Central memory CD8-positive, alpha-beta T cell (primary cell): ENCODE results near the gene SIVA1.
A peak's percentile ranks its signal among the peaks of the same experiment; 100 is the strongest.

Experiments used
- ATAC-seq: fragments of 150-1000 bp; cut with Tn5 transposase; replicated peaks from 2 replicates; pipeline ENCODE4 v1.10.0; 2022; ENCODE audit warnings: mild to moderate bottlenecking, moderate FRiP score, moderate number of reproducible peaks; ENCODE audit not compliant: poor library complexity, severe bottlenecking; ENCODE audit errors: extremely low read depth
- DNase-seq, 2 donors: peaks; one replicate each; pipeline ENCODE4 v3.0.0; 2021; ENCODE audit warnings: low spot score in 2 of 2
- H3K27ac Mint-ChIP-seq: one replicate; pipeline ENCODE4 v1.8.0; 2022; ENCODE audit warnings: low read depth, mild to moderate bottlenecking, moderate library complexity, mixed read lengths
- H3K27me3 Mint-ChIP-seq: one replicate; pipeline ENCODE4 v1.8.0; 2022; ENCODE audit warnings: mixed read lengths
- H3K36me3 Mint-ChIP-seq: one replicate; pipeline ENCODE4 v1.8.0; 2022; ENCODE audit warnings: mild to moderate bottlenecking, moderate library complexity, mixed read lengths; ENCODE audit not compliant: insufficient read depth
- H3K4me1 Mint-ChIP-seq: one replicate; pipeline ENCODE4 v1.8.0; 2022; ENCODE audit warnings: mixed read lengths
- H3K4me3 Mint-ChIP-seq: one replicate; pipeline ENCODE4 v1.8.0; 2022; ENCODE audit warnings: mild to moderate bottlenecking, moderate library complexity, mixed read lengths
- H3K9me3 Mint-ChIP-seq: one replicate; pipeline ENCODE4 v1.8.0; 2022; ENCODE audit warnings: mixed read lengths

SIVA1 gene

GRCh38 chr14:104784846-104785707 is 32.1 kb downstream of the SIVA1 start:
- Mint-ChIP-seq H3K27me3 (no peaks in the 10 kb centered on the region), H3K4me1 (no peaks in the 10 kb centered on the region), H3K9me3 (no peaks in the 10 kb centered on the region), H3K27ac (peak overlapping the region; percentile 46), H3K4me3 (no peak overlapping the region), H3K36me3 (peaks cover 10% of the 10 kb centered on the region)
- DNase-seq (no peak), ATAC-seq (no peak)

DNA sequence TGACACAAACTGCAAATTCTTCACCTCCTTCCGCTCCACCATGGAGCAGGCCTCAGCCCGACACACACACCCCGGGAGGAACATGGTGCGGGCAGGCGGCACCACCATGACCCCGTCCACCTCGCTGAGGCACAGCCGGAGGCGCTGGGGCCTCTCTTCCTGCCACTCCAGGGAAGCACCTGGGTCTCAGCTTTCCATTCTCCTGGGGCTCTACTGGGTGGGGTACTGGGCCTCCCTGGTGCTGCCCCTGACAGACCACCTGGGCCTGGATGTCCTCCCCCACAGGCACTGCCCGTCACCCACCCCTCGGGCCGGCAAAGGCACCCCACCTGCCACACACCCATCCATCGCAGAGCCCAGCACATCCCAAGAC is 32.7 kb downstream of the SIVA1 start:
- peaks cover under 1% of the 10 kb centered on the region for H3K4me1 Mint-ChIP-seq
- no peak for ATAC-seq
- no peaks in the 10 kb centered on the region for H3K27me3 Mint-ChIP-seq
- H3K9me3 Mint-ChIP-seq = no peaks in the 10 kb centered on the region
- H3K27ac Mint-ChIP-seq = peak overlapping the region; percentile 46
- DNase-seq = no peak
- H3K36me3 Mint-ChIP-seq = peaks cover 9% of the 10 kb centered on the region
- H3K4me3 Mint-ChIP-seq = peak overlapping the region; percentile 11

GRCh38 chr14:104786091-104786586 is 33.2 kb downstream of the SIVA1 start:
- Mint-ChIP-seq H3K27ac (peak overlapping the region; percentile 78), H3K27me3 (no peaks in the 10 kb centered on the region), H3K4me3 (peak overlapping the region; percentile 11), H3K36me3 (peaks cover 7% of the 10 kb centered on the region), H3K4me1 (peaks cover 5% of the 10 kb centered on the region), H3K9me3 (no peaks in the 10 kb centered on the region)
- DNase-seq = no peak
- peak; percentile 69 for ATAC-seq

GRCh38 chr14:104786726-104787675 is 34.1 kb downstream of the SIVA1 start:
- Mint-ChIP-seq H3K27me3 (no peaks in the 10 kb centered on the region), H3K36me3 (peaks cover 7% of the 10 kb centered on the region), H3K27ac (peak overlapping the region; percentile 78), H3K9me3 (no peaks in the 10 kb centered on the region), H3K4me3 (peak overlapping the region; percentile 11), H3K4me1 (peaks cover 10% of the 10 kb centered on the region)
- DNase-seq (no peak), ATAC-seq (no peak)

DNA sequence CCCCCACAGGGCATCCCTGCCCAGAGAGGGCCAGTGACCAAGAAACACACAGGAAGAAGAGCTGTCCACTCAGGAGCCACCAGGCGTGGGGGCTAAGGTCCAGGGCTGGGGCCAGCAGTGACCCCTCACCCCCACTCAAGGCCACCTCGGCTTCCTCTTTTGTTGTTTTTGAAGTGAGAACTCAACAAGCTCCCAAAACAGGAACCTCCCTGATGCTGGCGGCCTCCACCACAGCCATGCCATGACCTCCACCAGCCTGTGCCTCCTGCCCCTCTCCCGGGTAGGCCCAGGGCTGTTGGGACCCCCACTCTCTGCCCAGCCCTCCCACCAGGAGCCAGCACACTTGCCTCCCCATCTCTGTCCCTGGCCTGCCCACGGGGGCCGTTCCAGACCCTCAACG is 34.8 kb downstream of the SIVA1 start:
- ATAC-seq (no peak), DNase-seq (no peak)
- Mint-ChIP-seq H3K27me3 (no peaks in the 10 kb centered on the region), H3K27ac (no peak overlapping the region), H3K4me1 (peaks cover 15% of the 10 kb centered on the region), H3K9me3 (no peaks in the 10 kb centered on the region), H3K4me3 (no peak overlapping the region), H3K36me3 (peaks cover 5% of the 10 kb centered on the region)

DNA sequence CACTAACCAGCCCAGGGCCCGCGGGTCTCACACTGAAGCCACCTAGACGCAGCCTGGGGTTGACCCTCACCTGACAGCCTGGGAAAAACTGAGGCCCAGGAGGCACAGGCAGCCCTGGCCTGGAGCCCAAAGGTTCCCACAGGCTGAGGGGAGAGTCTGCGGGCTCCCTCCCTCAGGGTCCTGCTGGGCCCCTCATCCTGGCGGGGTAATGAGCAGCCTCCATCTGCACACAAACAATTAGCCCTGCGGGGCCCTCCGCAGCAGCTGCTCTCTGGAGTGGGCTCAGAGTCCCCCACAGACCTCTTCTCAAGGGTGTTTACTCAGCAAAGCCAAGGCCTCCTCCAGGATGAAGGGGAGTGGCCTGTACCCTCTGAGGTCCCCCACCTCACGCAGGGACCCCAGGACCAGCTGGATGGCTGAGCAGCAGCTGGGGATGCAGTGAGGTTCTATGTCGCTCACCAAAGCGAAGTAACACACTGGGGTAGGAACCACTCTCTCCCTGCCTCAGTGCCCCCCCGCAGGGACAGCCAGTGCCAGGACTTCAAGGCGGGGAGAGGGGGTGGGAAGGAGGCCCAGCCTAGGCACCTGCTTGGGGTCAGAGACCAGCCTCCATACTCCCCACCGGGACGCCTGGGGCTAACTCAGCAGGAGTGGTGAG is 35.3 kb downstream of the SIVA1 start:
- Mint-ChIP-seq H3K4me1 (peaks cover 21% of the 10 kb centered on the region), H3K4me3 (no peak overlapping the region), H3K27me3 (no peaks in the 10 kb centered on the region), H3K36me3 (peaks cover 4% of the 10 kb centered on the region), H3K9me3 (no peaks in the 10 kb centered on the region), H3K27ac (no peak overlapping the region)
- no peak for ATAC-seq
- no peak for DNase-seq

- no peak for DNase-seq
- no peak overlapping the region for H3K4me3 Mint-ChIP-seq
- no peaks in the 10 kb centered on the region for H3K27me3 Mint-ChIP-seq
- ATAC-seq = no peak
- no peaks in the 10 kb centered on the region for H3K9me3 Mint-ChIP-seq
- H3K27ac Mint-ChIP-seq = no peak overlapping the region
- peaks cover 29% of the 10 kb centered on the region for H3K4me1 Mint-ChIP-seq
- H3K36me3 Mint-ChIP-seq = peaks cover 4% of the 10 kb centered on the region
Observed at GRCh38 chr14:104788873-104789663, 36.1 kb downstream of the SIVA1 start.

GRCh38 chr14:104789752-104790743 is 37.1 kb downstream of the SIVA1 start:
- Mint-ChIP-seq H3K9me3 (no peaks in the 10 kb centered on the region), H3K27ac (no peak overlapping the region)

GRCh38 chr14:104791425-104791824 is 38.5 kb downstream of the SIVA1 start:
- no peak for DNase-seq
- Mint-ChIP-seq H3K4me3 (peak overlapping the region; percentile 37), H3K27ac (peak overlapping the region; percentile 74), H3K9me3 (no peaks in the 10 kb centered on the region), H3K4me1 (peaks cover 41% of the 10 kb centered on the region), H3K36me3 (peaks cover 12% of the 10 kb centered on the region), H3K27me3 (no peaks in the 10 kb centered on the region)
- ATAC-seq = no peak

More at GRCh38 chr14:104789752-104790743, 37.1 kb downstream of the SIVA1 start:
- Mint-ChIP-seq H3K4me1 (peaks cover 35% of the 10 kb centered on the region), H3K27me3 (no peaks in the 10 kb centered on the region), H3K4me3 (no peak overlapping the region), H3K36me3 (peaks cover 6% of the 10 kb centered on the region)
- no peak for DNase-seq
- ATAC-seq = no peak

GRCh38 chr14:104792101-104792884 is 39.3 kb downstream of the SIVA1 start:
- H3K27me3 Mint-ChIP-seq = no peaks in the 10 kb centered on the region
- peak overlapping the region; percentile 32 for H3K27ac Mint-ChIP-seq
- ATAC-seq (no peak), DNase-seq (no peak)
- peaks cover 42% of the 10 kb centered on the region for H3K4me1 Mint-ChIP-seq
- no peaks in the 10 kb centered on the region for H3K9me3 Mint-ChIP-seq
- peaks cover 13% of the 10 kb centered on the region for H3K36me3 Mint-ChIP-seq
- H3K4me3 Mint-ChIP-seq = peak overlapping the region; percentile 84
